Measurements from ENCODE around the gene SMARCA4. TPM values are rescaled to one million over a fixed set of nuclear protein-coding genes. Genes with fewer than 3 reads are reported as not detected.

SMARCA4 gene
- total RNA-seq, 1 experiment from 2014 or later = 261 TPM

DNA sequence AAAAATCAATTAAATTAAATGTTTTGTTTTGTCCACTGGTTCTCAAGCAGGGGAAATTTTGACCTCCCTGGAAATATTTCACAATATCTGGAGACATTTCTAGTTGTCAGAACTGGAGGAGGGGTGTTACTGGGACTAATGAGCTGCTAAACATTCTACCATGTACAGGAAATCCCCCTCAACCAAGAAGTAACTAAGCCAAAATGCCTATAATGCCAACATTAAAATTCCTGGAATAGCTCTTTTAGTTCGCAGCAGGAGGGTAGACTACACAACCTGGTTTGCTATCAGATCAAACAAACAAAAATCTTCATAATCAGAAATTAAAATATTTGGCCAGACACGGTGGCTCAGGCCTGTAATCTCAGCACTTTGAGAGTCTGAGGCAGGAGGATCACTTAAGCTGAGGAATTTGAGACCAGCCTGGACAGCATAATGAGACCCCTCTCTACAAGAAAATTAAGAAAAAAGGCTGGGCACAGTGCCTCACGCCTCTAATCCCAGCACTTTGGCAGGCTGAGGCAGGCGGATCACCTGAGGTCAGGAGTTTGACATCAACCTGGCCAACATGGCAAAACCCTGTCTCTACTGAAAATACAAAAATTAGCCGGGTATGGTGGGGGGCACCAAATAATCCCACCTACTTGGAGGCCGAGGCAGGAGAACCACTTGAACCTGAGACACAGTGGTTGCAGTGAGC is 13.7 kb upstream of the SMARCA4 start:
- Histone ChIP-seq H3K4me2 (ENCODE audit: insufficient read depth, insufficient read length, low read length) (no peak overlapping the region), H3K18ac (ENCODE audit: insufficient read length, low read depth, low read length) (no peak overlapping the region), H3K27me3 (ENCODE audit: insufficient read depth, low read length) (no peaks in the 10 kb centered on the region), H3K23ac (ENCODE audit: insufficient read length, low read depth, low read length) (no peak overlapping the region), H2AFZ (ENCODE audit: low read length) (no peak overlapping the region), H3K14ac (ENCODE audit: insufficient read depth, low read length) (no peak overlapping the region), H4K91ac (ENCODE audit: insufficient read length, low read depth, low read length) (no peak overlapping the region), H2BK20ac (ENCODE audit: low read depth, low read length, poor library complexity, severe bottlenecking) (no peak overlapping the region), H3K4me1 (ENCODE audit: insufficient read depth, low read length) (no peaks in the 10 kb centered on the region), H3K23me2 (ENCODE audit: insufficient read length, low read depth, low read length, poor library complexity, severe bottlenecking) (no peaks in the 10 kb centered on the region), H3K79me2 (ENCODE audit: insufficient read depth, low read length) (no peaks in the 10 kb centered on the region), H4K8ac (replicated peaks; ENCODE audit: insufficient read length, low read depth, low read length) (no peak overlapping the region), H2AK5ac (ENCODE audit: insufficient read length, low read length) (no peak overlapping the region), H2BK5ac (ENCODE audit: insufficient read length, low read length) (no peak overlapping the region), H3K9me3 (ENCODE audit: control insufficient read depth, low read depth, low read length) (no peaks in the 10 kb centered on the region), H3K4ac (ENCODE audit: low read depth, low read length) (no peak overlapping the region), H3K79me1 (ENCODE audit: insufficient read depth, low read depth, low read length, poor library complexity, severe bottlenecking) (no peaks in the 10 kb centered on the region), H3K9ac (ENCODE audit: extremely low read depth, insufficient read length, low read length) (no peak overlapping the region), H2BK15ac (ENCODE audit: low read depth, low read length) (no peak overlapping the region), H4K20me1 (ENCODE audit: control insufficient read depth, insufficient read depth, insufficient read length) (no peaks in the 10 kb centered on the region), H2BK12ac (ENCODE audit: insufficient read length, low read depth, low read length) (no peak overlapping the region), H3K56ac (ENCODE audit: insufficient read length, low read depth, low read length) (no peak overlapping the region), H3T11ph (ENCODE audit: low read length) (no peak overlapping the region), H2BK120ac (ENCODE audit: low read depth, low read length, poor library complexity, severe bottlenecking) (no peak overlapping the region), H4K5ac (ENCODE audit: insufficient read length, low read depth, low read length) (no peak overlapping the region), H3K27ac (ENCODE audit: insufficient read length, low read depth, low read length) (no peak overlapping the region)
- Mint-ChIP-seq H3K9me3 (no peaks in the 10 kb centered on the region), H3K36me3 (ENCODE audit: insufficient read depth in 1 of 3, low read depth in 3 of 3) (no peaks in the 10 kb centered on the region), H3K4me1 (peaks cover 3% of the 10 kb centered on the region in 2 experiments; a peak in 1 of 4 replicates), H3K27ac (no peak overlapping the region), H3K27me3 (ENCODE audit: low read depth) (no peaks in the 10 kb centered on the region), H3K4me3 (no peak overlapping the region)
- WGBS (ENCODE audit: extremely low coverage, insufficient read length, low lambda C conversion rate) = no CpG with 5 or more reads among the region's 6 CpGs
- DNase-seq = no peak
- TF ChIP-seq, protein P1, sequence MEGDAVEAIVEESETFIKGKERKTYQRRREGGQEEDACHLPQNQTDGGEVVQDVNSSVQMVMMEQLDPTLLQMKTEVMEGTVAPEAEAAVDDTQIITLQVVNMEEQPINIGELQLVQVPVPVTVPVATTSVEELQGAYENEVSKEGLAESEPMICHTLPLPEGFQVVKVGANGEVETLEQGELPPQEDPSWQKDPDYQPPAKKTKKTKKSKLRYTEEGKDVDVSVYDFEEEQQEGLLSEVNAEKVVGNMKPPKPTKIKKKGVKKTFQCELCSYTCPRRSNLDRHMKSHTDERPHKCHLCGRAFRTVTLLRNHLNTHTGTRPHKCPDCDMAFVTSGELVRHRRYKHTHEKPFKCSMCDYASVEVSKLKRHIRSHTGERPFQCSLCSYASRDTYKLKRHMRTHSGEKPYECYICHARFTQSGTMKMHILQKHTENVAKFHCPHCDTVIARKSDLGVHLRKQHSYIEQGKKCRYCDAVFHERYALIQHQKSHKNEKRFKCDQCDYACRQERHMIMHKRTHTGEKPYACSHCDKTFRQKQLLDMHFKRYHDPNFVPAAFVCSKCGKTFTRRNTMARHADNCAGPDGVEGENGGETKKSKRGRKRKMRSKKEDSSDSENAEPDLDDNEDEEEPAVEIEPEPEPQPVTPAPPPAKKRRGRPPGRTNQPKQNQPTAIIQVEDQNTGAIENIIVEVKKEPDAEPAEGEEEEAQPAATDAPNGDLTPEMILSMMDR (conservative IDR thresholded peaks at IDR 0.05) = no peak
